HG03354 (cell line): ENCODE data around the gene CAV1.

Experiments used
- ATAC-seq: cut with Tn5 transposase; IDR thresholded peaks from one replicate; pipeline ENCODE4 v1.9.1; 2021; ENCODE audit warnings: mild to moderate bottlenecking; ENCODE audit not compliant: unreplicated experiment, poor library complexity, severe bottlenecking

Gene CAV1

DNA sequence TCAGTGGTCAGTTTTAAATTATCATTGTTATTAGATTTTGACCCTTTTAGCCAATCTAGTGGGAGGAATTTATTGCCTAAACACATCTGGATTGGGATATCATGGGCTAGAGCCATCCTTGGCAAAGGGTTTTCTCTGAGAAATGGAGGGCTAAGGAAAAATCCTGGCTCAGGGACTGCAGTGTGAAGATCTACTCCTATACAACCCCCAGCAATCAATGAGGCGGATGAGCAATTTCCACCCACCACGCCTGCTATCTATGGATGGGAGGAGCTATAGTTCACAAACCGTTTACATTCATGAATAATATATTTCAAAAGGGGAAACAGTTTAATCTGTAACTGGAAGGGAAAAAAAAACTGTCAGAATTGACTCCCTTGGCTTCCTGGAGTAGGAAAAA lies 2.7 kb downstream of the CAV1 start:
- no peak for ATAC-seq

DNA sequence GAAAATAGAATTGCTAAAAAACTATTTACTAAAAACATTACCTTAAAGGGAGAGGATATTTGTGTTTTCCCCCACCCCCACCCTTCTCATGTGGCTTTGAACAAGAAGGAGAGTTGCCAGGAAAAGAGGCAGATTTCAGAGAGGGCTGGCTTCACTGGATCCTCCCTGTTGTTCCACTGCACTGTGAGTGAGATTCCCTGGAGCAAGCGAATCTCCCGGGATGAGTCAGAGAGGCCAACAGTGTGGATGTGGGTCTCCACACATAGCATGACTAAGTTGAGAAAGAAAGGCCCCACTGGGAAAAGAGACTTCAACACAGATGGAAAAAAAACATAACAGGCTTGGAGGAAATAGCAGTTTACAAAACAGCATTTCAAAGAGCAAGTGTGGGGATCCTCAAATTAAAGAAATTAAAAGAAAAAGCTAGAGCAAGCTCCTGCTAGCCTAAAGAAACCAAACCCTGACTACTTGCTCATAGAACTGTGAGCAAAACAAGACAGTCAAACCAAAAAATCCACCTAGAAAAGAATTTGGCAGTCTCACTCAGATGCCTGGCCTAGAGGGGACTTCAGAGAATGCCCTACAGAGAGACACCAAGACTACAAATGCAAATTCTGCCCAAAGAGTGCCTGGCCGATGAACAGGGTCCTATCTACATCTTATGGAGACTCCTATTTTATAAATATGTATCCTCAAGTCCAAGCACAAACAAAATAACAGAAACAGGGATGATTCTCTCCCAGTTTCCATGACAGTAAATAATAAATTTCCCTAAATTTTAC lies 3.4 kb downstream of the CAV1 start:
- ATAC-seq, result no peak

- ATAC-seq, result no peak
Observed at GRCh38 chr7:116529250-116529649, 4.4 kb downstream of the CAV1 start.

DNA sequence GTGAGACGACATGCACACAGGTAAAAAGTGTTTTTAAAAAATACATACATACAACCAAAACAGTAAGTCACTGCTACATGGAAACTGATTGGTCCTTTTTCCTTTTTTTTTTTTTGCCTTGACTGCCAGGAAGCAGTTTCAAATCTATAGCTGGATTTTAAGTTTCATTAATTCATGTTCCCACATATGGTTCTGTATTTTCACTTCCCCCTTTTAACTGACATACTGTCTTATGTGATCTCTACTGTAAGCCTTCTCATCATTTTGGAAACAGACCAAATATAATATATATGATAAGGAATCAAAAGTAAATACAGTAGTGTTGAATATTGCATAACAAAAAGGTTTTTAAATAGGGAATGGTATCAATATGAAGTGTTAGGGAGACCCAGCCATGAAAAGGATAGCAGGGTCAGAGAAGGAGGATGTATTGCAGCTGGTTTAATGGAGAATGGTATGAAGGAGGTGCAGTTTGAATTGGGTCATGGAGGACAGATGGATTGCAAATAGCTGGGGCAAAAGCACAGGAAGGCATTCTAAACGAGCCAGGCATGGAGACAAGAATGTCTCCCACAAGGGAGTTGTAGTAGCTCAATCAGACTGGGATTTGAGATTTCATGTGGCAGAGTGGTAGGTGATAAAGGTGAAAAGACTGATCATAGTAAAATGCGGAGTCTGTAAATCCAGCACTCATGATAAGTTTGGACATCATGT lies 5.4 kb downstream of the CAV1 start:
- ATAC-seq, result no peak

DNA sequence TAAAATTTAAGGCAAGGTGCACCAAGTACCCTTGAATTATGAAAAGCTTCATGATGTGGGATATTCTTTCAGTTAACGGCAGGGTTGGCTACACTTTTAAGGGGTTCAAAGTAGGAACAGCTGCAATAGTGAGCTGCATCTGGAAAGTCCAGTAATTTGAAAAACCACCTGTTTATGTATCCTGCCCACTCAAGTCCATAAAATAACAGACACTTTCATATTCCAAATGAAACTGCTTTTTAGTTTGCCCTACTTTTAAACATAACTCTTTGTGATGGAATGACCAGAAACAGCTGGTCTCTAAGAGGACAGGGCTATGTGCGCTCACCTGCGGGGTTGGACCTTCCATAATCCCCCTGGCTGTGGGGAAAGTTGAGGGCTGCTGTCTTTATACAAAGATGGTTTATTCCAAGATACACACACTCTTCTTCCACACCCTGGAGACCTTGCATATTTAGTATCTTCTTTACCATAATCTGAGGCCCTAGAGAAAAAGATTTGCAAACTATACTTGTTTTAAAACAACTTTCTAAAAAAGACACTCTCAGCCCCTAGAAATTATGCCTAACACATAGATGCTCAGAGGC lies 7.4 kb downstream of the CAV1 start:
- no peak for ATAC-seq

DNA sequence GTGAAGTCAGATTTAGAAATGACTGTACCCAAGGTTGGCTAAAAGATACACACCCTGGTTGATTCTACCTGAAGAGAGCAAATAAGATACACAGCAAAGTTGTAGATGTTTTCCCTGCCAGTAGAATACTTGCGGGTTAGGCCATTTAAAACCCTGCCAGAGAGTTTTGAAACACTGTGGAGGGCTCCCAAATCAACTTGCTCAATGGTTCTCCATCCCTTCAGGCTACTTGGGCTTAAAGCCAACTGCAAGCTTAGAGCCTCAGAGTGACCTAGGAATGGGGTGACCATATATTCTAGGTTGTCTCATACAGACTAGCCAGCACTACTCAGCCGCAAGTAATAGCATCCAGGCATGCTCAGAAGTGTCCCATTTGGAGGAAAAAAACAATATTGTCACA lies 10.0 kb downstream of the CAV1 start:
- no peak for ATAC-seq

- ATAC-seq, result no peak
Observed at GRCh38 chr7:116535416-116535815, 10.6 kb downstream of the CAV1 start.

DNA sequence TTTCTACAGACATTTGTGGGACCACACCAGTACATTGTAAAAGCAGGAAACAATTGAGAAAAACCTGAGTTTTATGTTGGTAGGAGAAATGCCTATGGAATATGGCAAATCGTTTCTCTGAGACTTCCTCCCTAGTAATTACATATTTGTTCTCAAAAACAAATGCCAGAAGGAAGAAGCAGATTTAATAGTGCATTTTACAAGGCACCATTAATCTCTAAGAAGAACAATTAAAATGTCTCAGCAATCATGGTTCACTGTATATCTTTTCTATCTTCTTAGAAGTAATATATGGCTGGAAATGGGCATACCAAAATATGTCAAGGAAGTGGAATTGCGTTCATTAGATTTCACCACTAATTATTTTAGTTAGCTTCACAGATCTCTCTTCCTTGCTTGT lies 13.3 kb downstream of the CAV1 start:
- no peak for ATAC-seq

DNA sequence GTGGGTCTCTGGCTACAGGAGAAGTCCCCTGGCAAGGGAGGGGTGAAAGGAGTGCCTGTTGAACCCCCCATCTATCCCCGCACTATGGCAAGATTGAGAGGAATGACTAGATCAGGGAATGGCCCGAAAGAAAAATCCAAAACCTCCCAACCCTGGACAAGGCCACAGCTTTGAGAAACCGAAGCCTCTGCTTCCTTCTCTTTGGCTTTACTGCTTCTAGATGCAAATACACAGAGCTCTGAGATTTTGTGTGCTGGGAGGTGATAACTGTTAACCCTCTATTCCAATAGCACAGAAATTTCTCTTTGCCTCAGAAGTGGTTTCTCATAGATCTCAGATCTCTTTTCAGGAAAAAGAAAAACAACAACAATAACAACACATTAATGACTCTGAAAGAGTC lies 15.0 kb downstream of the CAV1 start:
- no peak for ATAC-seq

- no peak for ATAC-seq
Observed at GRCh38 chr7:116540743-116541142, 15.9 kb downstream of the CAV1 start.

DNA sequence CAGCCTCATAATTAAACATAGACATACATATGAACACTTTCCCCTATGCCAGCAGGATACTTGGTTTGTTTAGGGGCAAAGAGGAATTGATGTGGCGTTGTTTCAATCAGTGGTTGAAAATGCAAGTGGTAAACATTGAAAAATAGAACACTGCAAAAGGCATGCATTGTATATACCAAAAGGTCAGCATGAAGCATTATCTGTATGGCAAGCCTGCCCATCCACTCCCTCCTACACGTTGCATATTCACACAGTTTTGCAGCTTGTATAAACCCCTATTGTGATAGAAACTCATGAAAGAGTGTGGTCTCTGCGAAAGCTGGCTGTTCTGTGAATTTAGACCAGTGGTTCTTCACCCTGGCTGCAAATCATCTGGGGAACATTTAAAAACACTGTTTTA lies 17.1 kb downstream of the CAV1 start:
- ATAC-seq, result no peak

GRCh38 chr7:116542618-116543017 lies 17.8 kb downstream of the CAV1 start:
- ATAC-seq, result no peak

DNA sequence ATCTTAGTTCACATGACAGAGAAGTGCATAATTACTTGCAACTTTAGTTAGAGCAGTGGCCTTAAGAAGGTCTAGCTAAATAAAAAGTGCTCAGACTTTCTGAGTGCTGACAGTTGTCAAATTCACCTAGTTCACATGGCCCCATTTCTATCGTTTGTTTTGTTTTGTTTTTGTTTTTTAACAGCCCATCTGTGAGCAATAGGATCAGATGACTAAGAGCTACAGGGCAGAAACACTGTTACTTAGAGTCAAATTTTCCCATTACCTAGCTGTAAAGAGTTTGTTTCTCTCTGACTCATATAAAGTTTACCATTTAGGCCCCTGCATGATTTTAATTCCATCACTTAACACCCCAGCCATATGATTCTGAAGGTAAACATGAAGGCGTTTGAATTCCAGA lies 18.8 kb downstream of the CAV1 start:
- no peak for ATAC-seq

GRCh38 chr7:116544487-116544886 lies 19.7 kb downstream of the CAV1 start:
- ATAC-seq, result no peak

DNA sequence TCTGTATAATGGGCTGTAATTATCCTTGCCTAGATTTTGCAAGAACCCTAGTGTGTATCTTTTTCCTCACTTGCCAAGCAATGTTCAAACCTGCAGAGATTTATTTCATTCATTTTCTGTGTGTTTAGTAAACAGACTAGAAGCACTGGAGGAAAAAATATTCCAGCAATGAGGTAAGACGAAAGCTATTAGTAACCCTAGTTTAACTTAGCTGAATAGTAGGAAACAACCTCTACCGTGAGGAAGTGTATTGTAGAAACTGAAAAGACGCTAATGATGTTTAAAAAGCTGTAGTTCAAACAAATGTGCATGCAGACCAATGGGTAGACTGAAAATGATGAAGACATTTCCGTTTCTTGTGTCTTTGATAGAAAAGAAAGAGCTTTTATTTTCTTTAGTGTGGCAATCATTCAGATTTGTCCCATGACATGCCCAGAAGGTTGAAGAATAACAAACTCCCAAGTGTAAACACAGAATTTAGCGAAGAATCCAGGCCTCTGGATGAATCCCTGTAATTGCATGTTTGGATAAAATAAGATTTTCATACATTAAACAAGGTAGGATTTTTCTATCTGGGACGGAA lies 20.7 kb downstream of the CAV1 start:
- no peak for ATAC-seq

DNA sequence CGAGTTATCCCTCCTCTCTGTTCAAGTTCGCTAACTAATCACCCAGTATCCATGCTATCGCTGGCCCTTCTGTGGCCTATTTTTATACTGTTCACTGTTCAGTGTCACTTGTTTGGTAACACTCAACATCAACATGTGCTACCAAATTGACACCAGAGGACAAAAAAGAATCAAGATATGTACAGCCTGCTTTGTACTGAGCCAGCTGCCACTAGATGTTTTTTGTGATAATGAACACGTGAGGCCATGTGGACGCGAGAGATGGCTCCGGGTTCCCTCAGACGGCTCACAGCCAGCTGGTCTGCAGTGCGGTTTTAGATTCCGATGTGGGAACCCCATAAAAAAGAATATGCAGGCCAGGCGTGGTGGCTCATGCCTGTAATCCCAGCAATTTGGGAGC lies 21.2 kb downstream of the CAV1 start:
- no peak for ATAC-seq

GRCh38 chr7:116546916-116547315 lies 22.1 kb downstream of the CAV1 start:
- ATAC-seq, result no peak

- no peak for ATAC-seq
Observed at GRCh38 chr7:116547347-116547746, 22.5 kb downstream of the CAV1 start.

DNA sequence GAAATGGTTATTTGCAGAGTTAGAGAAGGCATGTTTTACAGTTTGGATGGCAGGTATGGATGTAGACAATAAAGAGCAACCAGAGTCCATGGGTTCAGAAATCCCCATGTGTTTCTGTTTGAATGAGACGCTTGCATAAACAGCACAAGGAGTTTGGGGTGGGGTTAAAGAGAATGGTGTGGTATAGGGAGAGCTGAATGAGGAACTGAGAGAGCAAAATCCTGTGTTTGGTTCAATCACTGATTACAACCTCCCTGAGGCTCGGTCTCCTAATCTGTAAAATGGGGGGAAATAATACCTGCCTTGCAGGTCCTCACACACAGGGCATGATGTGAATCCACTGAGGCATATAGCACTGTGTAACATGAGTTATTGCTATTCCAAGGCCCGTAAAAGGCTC lies 23.7 kb downstream of the CAV1 start:
- peak; percentile 88 for ATAC-seq

DNA sequence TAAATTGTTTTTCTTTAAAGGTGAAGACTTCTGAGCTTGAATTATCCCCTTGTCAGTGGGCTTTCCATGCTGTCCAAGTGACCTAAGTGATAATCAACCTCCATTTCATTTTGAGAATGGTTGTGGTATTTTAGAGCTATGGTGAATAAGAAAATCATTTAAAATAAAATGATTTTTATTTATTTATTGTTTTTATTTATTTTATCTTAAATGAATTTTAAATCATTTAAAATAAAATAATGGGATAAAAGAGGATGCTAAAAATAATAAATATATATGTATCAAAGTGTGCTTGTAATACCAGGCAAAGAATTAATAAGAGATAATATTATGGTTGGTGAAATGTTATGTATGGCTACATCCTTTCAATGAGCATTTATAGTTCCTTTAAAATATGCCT lies 24.5 kb downstream of the CAV1 start:
- no peak for ATAC-seq

DNA sequence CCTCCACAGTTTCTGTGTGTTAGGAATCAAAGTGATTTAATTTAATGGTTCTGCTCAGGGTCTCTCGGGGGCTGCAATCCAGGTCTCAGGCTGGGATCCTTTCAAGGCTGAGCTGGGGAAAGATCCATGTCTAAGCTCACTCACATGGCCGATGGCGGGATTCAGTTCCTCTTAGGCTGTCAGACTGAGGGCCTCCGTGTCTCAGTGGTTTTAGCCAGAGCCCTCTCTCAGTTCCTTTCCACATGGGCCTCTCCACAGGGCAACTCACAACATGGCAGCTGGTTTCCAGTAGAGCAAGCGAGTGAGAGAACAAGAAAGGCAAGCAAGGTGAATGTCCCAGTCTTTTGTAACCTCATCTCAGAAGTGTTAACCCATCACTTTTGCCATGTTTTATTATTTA lies 26.9 kb downstream of the CAV1 start:
- ATAC-seq, result no peak
